B cell (primary cell): Measurements from ENCODE around the gene MEGF8. TPM values are rescaled to one million over a fixed set of nuclear protein-coding genes. Genes with fewer than 3 reads are reported as not detected.

Experiments used
- ATAC-seq: fragments of 200-7000 bp; cut with Tn5 transposase; one replicate; pipeline ENCODE4 v1.10.0; 2021; ENCODE audit warnings: low read depth, mild to moderate bottlenecking, moderate number of reproducible peaks, moderate library complexity
- CTCF ChIA-PET: fragments of 350-600 bp; sonication (Branson Sonifier 250); formaldehyde crosslinking; loops from one replicate; lab custom pipeline; 2021; ENCODE audit warnings: antibody characterized with exemption, inconsistent platforms; lab: Charles Lee
- POLR2A ChIA-PET: fragments of 350-600 bp; sonication (Branson Sonifier 250); formaldehyde crosslinking; loops from one replicate; lab custom pipeline; 2021; ENCODE audit warnings: antibody characterized with exemption; lab: Charles Lee
- DNase-seq: peaks from one replicate; pipeline ENCODE4 v3.0.0; 2013
- H2AFZ ChIP-seq: 2 replicates; pipeline ENCODE4 v1.6.1; 2012; ENCODE audit warnings: mild to moderate bottlenecking, low read depth, low read length; ENCODE audit not compliant: insufficient read depth, poor library complexity, severe bottlenecking
- H3K27ac ChIP-seq, 2 donors: 1 replicate in 1 of 2; 2 replicates in 1 of 2; pipeline ENCODE4 v1.5.1; 2012 to 2013; ENCODE audit warnings: low read length in 2 of 2, mild to moderate bottlenecking in 2 of 2, moderate library complexity in 1 of 2
- H3K27me3 ChIP-seq, 4 experiments: fragments of 200-600 bp in 1 of 4; sonication (generic) in 1 of 4; replicated peaks in 1 of 4; 1 replicate in 2 of 4; 2 replicates in 2 of 4; pipeline versions ENCODE4 v1.6.1 to v1.7.0; 2013 to 2016; ENCODE audit warnings: low read length in 3 of 4, mild to moderate bottlenecking in 2 of 4, mixed read lengths in 1 of 4, moderate library complexity in 1 of 4; ENCODE audit not compliant: insufficient read depth in 4 of 4, control insufficient read depth in 3 of 4; ENCODE audit errors: control extremely low read depth in 1 of 4
- H3K36me3 ChIP-seq, 2 experiments: replicated peaks in 1 of 2; 1 replicate in 1 of 2; 2 replicates in 1 of 2; pipeline versions ENCODE4 v1.6.1 to v1.7.1; 2013; ENCODE audit warnings: low read length in 1 of 2; ENCODE audit not compliant: insufficient read depth in 2 of 2, control insufficient read depth in 1 of 2; ENCODE audit errors: control extremely low read depth in 1 of 2, extremely low read depth in 1 of 2
- H3K4me1 ChIP-seq, 2 donors: fragments of 200-600 bp in 1 of 2; sonication (generic) in 1 of 2; 1 replicate in 1 of 2; 2 replicates in 1 of 2; pipeline versions ENCODE4 v1.5.1 to v1.6.1; 2013 to 2017; ENCODE audit warnings: low read length in 2 of 2; ENCODE audit not compliant: control insufficient read depth in 2 of 2, insufficient read depth in 2 of 2
- H3K4me2 ChIP-seq: replicated peaks from 2 replicates; pipeline ENCODE3; 2012; ENCODE audit warnings: mild to moderate bottlenecking, low read depth, low read length; ENCODE audit not compliant: poor library complexity, severe bottlenecking
- H3K4me3 ChIP-seq, 5 experiments: fragments of 200-600 bp in 1 of 5; sonication (generic) in 1 of 5; 1 replicate in 3 of 5; 2 replicates in 2 of 5; pipeline versions ENCODE4 v1.5.1 to v1.7.0; 2011 to 2016; ENCODE audit warnings: low read length in 4 of 5, mild to moderate bottlenecking in 4 of 5, low read depth in 2 of 5, control low read depth in 1 of 5, moderate library complexity in 1 of 5; ENCODE audit not compliant: insufficient read depth in 1 of 5; ENCODE audit errors: control extremely low read depth in 1 of 5, extremely low read depth in 1 of 5
- H3K79me2 ChIP-seq: fragments of 200-600 bp; sonication (generic); one replicate; pipeline ENCODE4 v1.6.0; 2016; ENCODE audit warnings: low read length; ENCODE audit not compliant: control insufficient read depth, insufficient read depth
- H3K9ac ChIP-seq: fragments of 200-600 bp; sonication (generic); 2 replicates; pipeline ENCODE4 v1.6.1; 2017; ENCODE audit warnings: mild to moderate bottlenecking, low read length, moderate library complexity
- H3K9me3 ChIP-seq, 3 donors: one replicate each; pipeline versions ENCODE4 v1.6.1 to v1.7.1; 2013; ENCODE audit warnings: low read length in 2 of 3; ENCODE audit not compliant: control insufficient read depth in 2 of 3, insufficient read depth in 1 of 3; ENCODE audit errors: control extremely low read depth in 1 of 3
- H4K20me1 ChIP-seq: 2 replicates; pipeline ENCODE4 v1.6.0; 2012; ENCODE audit warnings: mild to moderate bottlenecking, low read length; ENCODE audit not compliant: insufficient read depth, control insufficient read depth, poor library complexity, severe bottlenecking
- H3K27ac Mint-ChIP-seq: one replicate; pipeline ENCODE4 v1.8.0; 2021; ENCODE audit warnings: mixed read lengths
- H3K27me3 Mint-ChIP-seq: one replicate; pipeline ENCODE4 v1.8.0; 2021; ENCODE audit warnings: mixed read lengths
- H3K4me1 Mint-ChIP-seq: one replicate; pipeline ENCODE4 v1.8.0; 2021; ENCODE audit warnings: mixed read lengths
- H3K4me3 Mint-ChIP-seq: one replicate; pipeline ENCODE4 v1.8.0; 2021; ENCODE audit warnings: mixed read lengths
- H3K9me3 Mint-ChIP-seq: one replicate; pipeline ENCODE4 v1.8.0; 2022; ENCODE audit warnings: mixed read lengths; ENCODE audit not compliant: insufficient read depth
- EZH2 ChIP-seq: IDR thresholded peaks from 2 replicates; pipeline ENCODE4 v1.6.1; 2012; ENCODE audit warnings: borderline replicate concordance, low read depth, mild to moderate bottlenecking, moderate library complexity, low read length; ENCODE audit not compliant: insufficient read depth, poor library complexity, severe bottlenecking
- WGBS: methylation state at CpG from one replicate; pipeline ENCODE4 v1.1.5; 2013; ENCODE audit warnings: missing lambda C conversion rate; ENCODE audit not compliant: insufficient coverage; 5-methylcytosine and 5-hydroxymethylcytosine counted together
- intact Hi-C: fragments of 100-400 bp; cut with micrococcal nuclease; formaldehyde crosslinking; loops from one replicate; pipeline ENCODE4 v1.10.0; 2022
- polyA plus RNA-seq: library from polyadenylated mRNA; depleted of rRNA; stranded (reverse); fragments of >200 nt; gene quantifications from 2 replicates; pipeline ENCODE4 v1.2.3, GENCODE V29; 2012
- total RNA-seq, 2 donors: library from RNA; stranded (reverse); fragments of 120-200 nt in 1 of 2; gene quantifications; 1 replicate in 1 of 2; 2 replicates in 1 of 2; pipeline versions ENCODE4 v1.2.3 to v1.2.4, GENCODE V29; 2013 to 2022
- TF ChIP-seq, protein P1 (sequence below): fragments of 200-600 bp; IDR thresholded peaks from one replicate; pipeline ENCODE4 v1.8.0; 2022; ENCODE audit warnings: antibody characterized with exemption, mild to moderate bottlenecking

MEGF8 gene
- total and polyA plus RNA-seq, 2 donors (not counting 1 experiment from before 2014, with no cell fraction given), result 8.2 to 26.5 TPM

DNA sequence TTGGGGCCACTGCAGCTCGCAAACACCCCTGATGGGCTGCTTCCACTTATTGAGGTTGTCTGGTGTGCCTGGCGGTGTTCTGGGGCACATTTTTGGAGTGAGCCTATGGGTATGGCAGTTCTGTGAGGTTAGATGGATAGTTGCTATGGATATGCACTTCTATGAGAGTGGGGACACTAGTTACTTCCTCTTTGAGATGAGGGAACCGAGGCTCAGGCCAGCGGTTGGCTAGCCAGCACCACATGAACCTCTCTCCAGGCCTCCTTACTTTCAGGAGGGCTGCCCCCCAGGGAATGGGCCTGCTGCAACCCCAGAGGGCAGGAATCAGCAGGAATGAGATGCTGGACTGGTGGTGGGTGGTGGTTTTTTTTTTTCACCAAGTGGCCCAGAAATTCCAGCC lies 37.0 kb upstream of the MEGF8 start:
- Histone ChIP-seq H3K4me1 (peaks cover 19 to 25% of the 10 kb centered on the region in 2 donors), H3K4me3 (no peak overlapping the region), H3K79me2 (peaks cover 18% of the 10 kb centered on the region), H3K9ac (no peak overlapping the region), H3K9me3 (no peaks in the 10 kb centered on the region), H3K36me3 (peaks cover 1 to 66% of the 10 kb centered on the region in 2 experiments), H4K20me1 (peaks cover 46% of the 10 kb centered on the region), H3K27me3 (no peaks in the 10 kb centered on the region), H2AFZ (no peak overlapping the region), H3K4me2 (no peak overlapping the region), H3K27ac (no peak overlapping the region)
- Mint-ChIP-seq H3K27ac (no peak overlapping the region), H3K4me3 (no peak overlapping the region), H3K9me3 (no peaks in the 10 kb centered on the region), H3K27me3 (no peaks in the 10 kb centered on the region), H3K4me1 (peaks cover 26% of the 10 kb centered on the region)
- ATAC-seq, result no peak
- POLR2A ChIA-PET, result no interaction called here
- TF ChIP-seq EZH2, result no peak
- TF ChIP-seq, protein P1, sequence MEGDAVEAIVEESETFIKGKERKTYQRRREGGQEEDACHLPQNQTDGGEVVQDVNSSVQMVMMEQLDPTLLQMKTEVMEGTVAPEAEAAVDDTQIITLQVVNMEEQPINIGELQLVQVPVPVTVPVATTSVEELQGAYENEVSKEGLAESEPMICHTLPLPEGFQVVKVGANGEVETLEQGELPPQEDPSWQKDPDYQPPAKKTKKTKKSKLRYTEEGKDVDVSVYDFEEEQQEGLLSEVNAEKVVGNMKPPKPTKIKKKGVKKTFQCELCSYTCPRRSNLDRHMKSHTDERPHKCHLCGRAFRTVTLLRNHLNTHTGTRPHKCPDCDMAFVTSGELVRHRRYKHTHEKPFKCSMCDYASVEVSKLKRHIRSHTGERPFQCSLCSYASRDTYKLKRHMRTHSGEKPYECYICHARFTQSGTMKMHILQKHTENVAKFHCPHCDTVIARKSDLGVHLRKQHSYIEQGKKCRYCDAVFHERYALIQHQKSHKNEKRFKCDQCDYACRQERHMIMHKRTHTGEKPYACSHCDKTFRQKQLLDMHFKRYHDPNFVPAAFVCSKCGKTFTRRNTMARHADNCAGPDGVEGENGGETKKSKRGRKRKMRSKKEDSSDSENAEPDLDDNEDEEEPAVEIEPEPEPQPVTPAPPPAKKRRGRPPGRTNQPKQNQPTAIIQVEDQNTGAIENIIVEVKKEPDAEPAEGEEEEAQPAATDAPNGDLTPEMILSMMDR, result no peak
- no peak for DNase-seq
- WGBS, result 93% methylated on average over 3 of the region's 4 CpGs
- CTCF ChIA-PET, result interaction anchor here (0.7 to 2.9 kb wide), 8 partner anchors 8 to 179 kb away, joined by 3 to 12 read pairs (median 4); partner anchors contain the start of genes POU2F2 and PRR19
- intact Hi-C loops, result no loop called here

GRCh38 chr19:42288881-42289555 lies 36.4 kb upstream of the MEGF8 start:
- no peaks in the 10 kb centered on the region for H3K9me3 ChIP-seq
- no peak overlapping the region for H3K4me3 ChIP-seq
- TF ChIP-seq, protein P1, result no peak
- no peak for TF ChIP-seq EZH2
- no peak overlapping the region for H3K4me3 Mint-ChIP-seq
- H3K9ac ChIP-seq, result no peak overlapping the region
- H3K79me2 ChIP-seq, result peaks cover 18% of the 10 kb centered on the region
- H3K27ac Mint-ChIP-seq, result peak overlapping the region; percentile 26
- ChIA-PET POLR2A (interaction anchor here (0.8 kb wide), 1 partner anchor 9 kb away, joined by 3 read pairs; no protein-coding TSS in a partner anchor), CTCF (interaction anchor here (0.7 to 2.9 kb wide), 7 partner anchors 9 to 180 kb away, joined by 3 to 12 read pairs (median 4); partner anchors contain the start of genes POU2F2 and PRR19)
- no peaks in the 10 kb centered on the region for H3K27me3 ChIP-seq
- no peak for ATAC-seq
- H3K27ac ChIP-seq, result no peak overlapping the region
- H3K4me2 ChIP-seq, result no peak overlapping the region
- H3K9me3 Mint-ChIP-seq, result no peaks in the 10 kb centered on the region
- no peaks in the 10 kb centered on the region for H3K27me3 Mint-ChIP-seq
- 99% methylated on average over 21 of the region's 22 CpGs for WGBS
- H4K20me1 ChIP-seq, result peaks cover 46% of the 10 kb centered on the region
- H3K4me1 ChIP-seq, result peaks cover 18 to 24% of the 10 kb centered on the region in 2 donors
- no peak for DNase-seq
- intact Hi-C loops, result no loop called here
- peaks cover 1 to 73% of the 10 kb centered on the region in 2 experiments for H3K36me3 ChIP-seq
- H3K4me1 Mint-ChIP-seq, result peaks cover 26% of the 10 kb centered on the region
- no peak overlapping the region for H2AFZ ChIP-seq
